GM08714 (cell line): Measurements from ENCODE around the gene DNAJB11.
"Not testable (repeated sequence)": the region's sequence is repeated elsewhere in the genome, so short reads cannot be mapped to it uniquely, and the experiment has no call there.

Source experiments
- H3K4me3 ChIP-seq: fragments of 200-500 bp; sonication (Bioruptor generic); 2 replicates; pipeline ENCODE4 v1.5.1; 2014; ENCODE audit warnings: mild to moderate bottlenecking, low read length, inconsistent platforms
- ZNF274 ChIP-seq: IDR thresholded peaks from 2 replicates; pipeline ENCODE4 v1.6.1; 2012; ENCODE audit warnings: mild to moderate bottlenecking, low read depth, low read length

DNAJB11 gene

GRCh38 chr3:186570096-186570940 is at the start of gene DNAJB11:
Gene DNAJB11, plus strand, starts transcription at chr3:186570720. Its CDS starts 178 bp downstream, at chr3:186570898.
- TF ChIP-seq ZNF274, result no peak
- H3K4me3 ChIP-seq, result peak within 1 kb of the TSS; percentile 97

DNA sequence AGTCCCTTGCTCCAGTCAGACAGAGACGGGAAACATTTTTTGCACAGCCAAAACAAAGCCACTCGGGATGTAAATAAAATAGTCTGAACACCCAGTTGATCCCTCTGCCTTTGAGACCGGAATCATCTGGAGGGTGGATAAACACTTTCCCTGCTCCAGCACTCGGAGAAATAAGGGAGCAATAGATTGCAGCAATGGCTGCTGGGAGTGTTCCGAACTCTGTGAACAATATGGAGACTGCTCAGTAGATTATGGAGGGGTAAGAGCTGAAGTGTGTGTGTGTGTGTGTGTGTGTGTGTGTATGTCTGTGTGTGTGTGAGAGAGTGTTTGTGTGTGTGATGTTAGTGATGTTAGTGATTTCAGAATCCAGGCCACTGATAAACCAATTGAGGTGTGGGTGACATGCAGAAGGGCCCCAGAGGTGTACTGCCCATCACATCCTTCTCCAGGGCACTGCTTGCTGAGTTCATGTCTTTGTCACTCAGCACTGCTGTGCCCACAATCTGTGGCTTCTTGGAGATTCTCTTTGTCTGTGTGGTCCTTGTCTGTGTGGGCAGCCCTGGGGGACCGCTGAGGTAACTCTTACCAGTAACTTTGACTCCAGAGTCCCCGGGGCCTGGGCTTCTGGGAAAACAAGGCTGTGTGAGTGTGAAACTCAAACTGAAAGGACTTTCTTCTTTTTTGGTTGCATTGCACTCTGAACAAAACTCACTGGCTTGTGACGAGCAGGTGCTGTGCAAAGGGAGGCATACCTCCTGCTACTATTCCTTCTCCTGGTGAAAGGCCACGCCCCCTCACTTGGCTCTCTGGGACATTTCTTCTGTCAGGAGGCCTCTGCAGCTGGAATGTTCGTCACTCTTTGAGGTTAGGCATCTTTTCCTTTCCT is 49.3 kb upstream of the DNAJB11 start:
- no peak overlapping the region for H3K4me3 ChIP-seq
- no peak for TF ChIP-seq ZNF274

DNA sequence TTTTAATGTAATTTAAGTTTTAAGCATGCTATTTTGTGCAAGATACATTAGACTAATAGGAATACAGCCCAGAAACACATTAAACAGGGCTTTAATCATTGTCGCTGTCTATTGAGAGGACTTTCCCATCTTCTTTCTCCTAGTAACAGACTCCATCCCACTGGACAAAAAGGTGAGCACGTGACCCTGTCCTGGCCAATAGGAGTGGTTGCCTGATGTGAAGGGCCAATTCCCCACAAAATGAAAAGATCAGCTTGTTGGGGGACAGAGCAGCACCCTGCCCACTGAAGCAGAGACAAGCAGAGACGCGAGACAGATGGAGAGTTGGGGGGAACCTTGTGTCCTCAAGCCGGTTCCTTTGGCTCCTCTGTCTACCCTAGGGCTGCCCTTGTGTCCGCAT is 47.5 kb upstream of the DNAJB11 start:
- H3K4me3 ChIP-seq, result no peak overlapping the region
- no peak for TF ChIP-seq ZNF274

DNA sequence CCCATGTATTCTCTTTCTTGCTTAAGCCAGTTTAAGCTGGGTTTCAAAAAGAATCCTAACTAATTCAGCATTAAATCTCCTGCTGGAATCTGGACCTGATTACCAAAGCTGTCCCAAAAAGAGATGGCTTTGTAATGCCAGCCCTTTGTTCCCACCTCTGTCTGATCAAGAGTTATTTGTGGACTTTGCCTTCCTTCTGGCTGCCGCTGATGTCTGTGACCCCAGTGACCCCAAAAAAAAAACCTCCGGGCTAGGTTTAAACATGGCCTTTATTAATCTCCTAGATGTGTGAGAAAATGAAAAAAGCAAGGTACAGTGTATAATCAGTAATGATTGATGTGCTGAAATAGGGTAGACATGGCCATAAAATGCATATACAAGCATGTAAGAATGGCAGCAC is 47.1 kb upstream of the DNAJB11 start:
- no peak for TF ChIP-seq ZNF274
- H3K4me3 ChIP-seq, result no peak overlapping the region

GRCh38 chr3:186524616-186525015 is 45.9 kb upstream of the DNAJB11 start:
- no peak for TF ChIP-seq ZNF274
- no peak overlapping the region for H3K4me3 ChIP-seq

DNA sequence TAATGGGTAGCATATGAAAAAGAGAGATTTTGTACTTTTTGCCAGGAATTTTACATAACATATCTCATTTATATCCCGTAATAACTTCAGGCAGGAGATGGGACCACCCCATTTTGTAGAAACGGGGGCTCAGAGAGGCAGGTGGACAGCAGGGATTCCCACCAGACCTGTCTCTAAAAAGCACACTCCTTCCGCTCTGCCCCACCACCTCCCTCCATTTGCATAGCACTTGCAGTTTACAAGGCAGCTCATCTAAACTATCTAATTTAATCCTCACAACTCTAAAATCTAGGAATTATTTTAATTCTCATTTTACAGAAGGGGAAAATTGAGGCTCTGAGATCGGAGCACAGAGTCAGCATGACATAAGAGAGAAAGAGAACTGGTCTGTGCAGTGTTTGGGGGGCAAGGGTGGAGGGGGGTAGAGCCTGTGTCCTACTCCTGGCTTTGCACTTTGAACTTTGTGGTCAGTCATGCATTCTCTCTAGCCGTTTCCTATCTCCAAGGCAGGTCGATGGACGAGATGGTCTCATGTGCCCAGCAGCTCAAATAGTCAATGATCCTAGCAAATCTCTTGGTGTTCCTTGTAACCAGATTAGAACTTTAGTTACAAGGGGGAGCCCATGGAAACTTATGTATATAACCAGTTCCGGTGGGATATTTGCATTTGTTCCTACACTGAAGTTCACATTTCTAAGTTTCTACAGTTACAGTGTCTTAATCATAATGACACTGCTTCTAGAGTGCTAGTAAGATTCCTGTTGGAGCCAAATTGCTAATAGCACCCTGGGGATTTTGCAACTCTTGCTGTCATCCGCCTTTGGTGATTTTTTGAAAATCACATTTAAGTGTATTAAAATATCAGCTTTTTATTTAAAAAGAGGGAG is 44.9 kb upstream of the DNAJB11 start:
- H3K4me3 ChIP-seq, result peak overlapping the region; percentile 37; the same call in 1 of the 2 replicates
- TF ChIP-seq ZNF274, result no peak

DNA sequence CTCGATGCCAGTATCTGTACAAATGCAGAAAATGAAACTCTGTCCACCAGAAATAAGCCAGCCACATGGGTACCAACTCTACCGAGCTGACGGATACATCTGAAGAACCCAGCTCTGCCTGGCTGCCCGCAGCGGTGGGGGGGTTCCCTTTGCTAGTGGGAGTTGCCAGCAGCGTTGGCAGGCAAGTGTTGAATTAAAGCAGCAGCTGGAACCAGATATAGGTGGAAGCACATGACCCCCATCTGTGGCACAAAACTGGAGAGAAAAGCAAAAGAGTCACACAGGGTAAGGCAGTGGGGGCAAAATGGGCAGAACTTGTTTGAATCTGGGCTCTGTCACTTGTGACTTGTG is 44.3 kb upstream of the DNAJB11 start:
- H3K4me3 ChIP-seq, result no peak overlapping the region; the same call in 1 of the 2 replicates
- no peak for TF ChIP-seq ZNF274

DNA sequence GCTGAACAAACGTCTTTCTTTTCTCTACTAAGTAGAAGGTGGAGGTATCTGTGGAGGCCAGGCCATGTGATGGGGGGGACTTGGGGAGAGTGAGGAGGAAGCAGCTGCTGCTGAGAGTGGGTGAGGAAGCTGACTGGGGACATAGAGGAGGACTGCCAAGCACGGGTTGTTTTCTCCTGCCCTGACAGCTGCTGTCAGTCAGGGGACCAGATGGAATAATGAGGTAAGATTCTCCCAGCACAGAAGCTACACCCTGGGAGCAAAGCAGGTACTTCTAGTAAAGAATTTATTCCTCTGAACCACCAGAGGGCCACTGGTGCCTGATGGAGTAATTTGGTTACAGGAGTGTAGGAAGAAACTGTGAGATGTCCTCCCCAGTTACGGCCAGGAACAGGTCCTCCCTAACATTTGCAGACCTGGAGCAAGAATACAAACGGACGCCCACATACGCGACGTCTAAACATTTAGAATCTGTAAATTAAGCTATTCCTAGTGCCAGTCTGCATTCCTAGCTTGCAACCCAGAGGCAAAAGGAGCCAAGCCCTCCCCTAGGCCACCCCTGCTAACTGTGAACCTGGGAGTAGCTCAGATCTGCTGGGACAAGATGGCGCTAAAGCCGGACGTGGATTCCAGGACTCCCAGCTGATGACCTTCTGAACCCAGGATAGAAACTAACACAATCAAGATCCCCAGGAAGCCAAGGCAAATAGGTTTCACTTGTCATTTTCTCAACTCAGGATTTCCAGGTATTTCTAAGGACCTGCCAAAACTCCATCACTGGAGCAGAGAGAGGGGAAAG is 41.1 kb upstream of the DNAJB11 start:
- no peak for TF ChIP-seq ZNF274
- H3K4me3 ChIP-seq, result no peak overlapping the region

DNA sequence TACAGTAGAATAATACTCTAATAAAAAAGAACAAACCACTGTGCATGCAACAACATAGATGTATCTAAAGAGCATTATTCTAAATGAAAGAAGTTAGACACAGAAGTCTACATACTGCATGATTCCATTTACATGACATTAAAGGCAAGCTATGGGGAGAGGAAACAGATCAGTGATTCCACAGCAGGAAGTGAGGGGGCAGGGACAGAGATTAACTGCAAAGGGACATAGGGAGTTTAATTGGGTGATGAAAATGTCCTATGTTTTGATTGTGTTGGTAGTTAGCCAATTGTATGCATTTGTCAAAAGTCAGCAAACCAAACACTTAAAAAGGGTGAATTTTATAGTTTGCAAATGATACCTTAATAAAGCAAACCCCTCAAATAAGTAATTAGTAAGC is 40.1 kb upstream of the DNAJB11 start:
- no peak overlapping the region for H3K4me3 ChIP-seq
- no peak for TF ChIP-seq ZNF274

GRCh38 chr3:186531694-186532093 is 38.8 kb upstream of the DNAJB11 start:
- H3K4me3 ChIP-seq, result not testable (repeated sequence)

GRCh38 chr3:186532598-186533072 is 37.9 kb upstream of the DNAJB11 start:
- TF ChIP-seq ZNF274, result no peak
- no peak overlapping the region for H3K4me3 ChIP-seq

GRCh38 chr3:186534113-186534669 is 36.3 kb upstream of the DNAJB11 start:
- TF ChIP-seq ZNF274, result no peak
- H3K4me3 ChIP-seq, result no peak overlapping the region; the same call in 1 of the 2 replicates

GRCh38 chr3:186536883-186537844 is 33.4 kb upstream of the DNAJB11 start:
- no peak overlapping the region for H3K4me3 ChIP-seq
- TF ChIP-seq ZNF274, result no peak
